Putamen (tissue), 1 donor: ENCODE data around the gene ZNF181.
"Not testable (repeated sequence)": the region's sequence is repeated elsewhere in the genome, so short reads cannot be mapped to it uniquely, and the experiment has no call there.

Source experiments
- DNase-seq: peaks from one replicate; pipeline ENCODE4 v3.0.0-alpha.2; 2016; ENCODE audit warnings: low spot score

The ZNF181 gene

GRCh38 chr19:34733746-34734536 lies at the start of gene ZNF181:
Gene ZNF181 (plus strand): TSS chr19:34734243. CDS start chr19:34735038, 795 bp downstream.
- DNase-seq, result peak; percentile 93

- not testable (repeated sequence) for DNase-seq
Observed at GRCh38 chr19:34685266-34685665, 48.8 kb upstream of the ZNF181 start.

GRCh38 chr19:34686455-34686854 lies 47.6 kb upstream of the ZNF181 start:
- DNase-seq, result no peak

GRCh38 chr19:34687348-34687747 lies 46.7 kb upstream of the ZNF181 start:
- no peak for DNase-seq

GRCh38 chr19:34688592-34688991 lies 45.5 kb upstream of the ZNF181 start:
- no peak for DNase-seq

- DNase-seq, result no peak
Observed at GRCh38 chr19:34690372-34690771, 43.7 kb upstream of the ZNF181 start.

GRCh38 chr19:34692549-34692948 lies 41.5 kb upstream of the ZNF181 start:
- no peak for DNase-seq

- DNase-seq, result no peak
Observed at GRCh38 chr19:34707661-34708060, 26.4 kb upstream of the ZNF181 start.

GRCh38 chr19:34711890-34712289 lies 22.2 kb upstream of the ZNF181 start:
- no peak for DNase-seq

- DNase-seq, result peak; percentile 61
Observed at GRCh38 chr19:34712395-34713261, 21.4 kb upstream of the ZNF181 start.

- DNase-seq, result no peak
Observed at GRCh38 chr19:34713262-34713637, 20.8 kb upstream of the ZNF181 start.

GRCh38 chr19:34715357-34715756 lies 18.7 kb upstream of the ZNF181 start:
- no peak for DNase-seq

- no peak for DNase-seq
Observed at GRCh38 chr19:34722353-34722752, 11.7 kb upstream of the ZNF181 start.

- DNase-seq, result no peak
Observed at GRCh38 chr19:34725400-34725799, 8.6 kb upstream of the ZNF181 start.

- no peak for DNase-seq
Observed at GRCh38 chr19:34731019-34731829, 2.8 kb upstream of the ZNF181 start.

GRCh38 chr19:34731964-34732363 lies 2.1 kb upstream of the ZNF181 start:
- DNase-seq, result no peak

GRCh38 chr19:34732612-34733211 lies 1.3 kb upstream of the ZNF181 start:
- no peak for DNase-seq

- DNase-seq, result no peak
Observed at GRCh38 chr19:34733266-34733745, 737 bp upstream of the ZNF181 start.

GRCh38 chr19:34734537-34735103 lies 577 bp downstream of the ZNF181 start:
- no peak for DNase-seq

GRCh38 chr19:34744896-34745690 lies 11.1 kb downstream of the ZNF181 start:
- no peak for DNase-seq
